HG03103 (cell line): Measurements from ENCODE around the gene SLC35A2.
A peak's percentile ranks its signal among the peaks of the same experiment; 100 is the strongest.

Source experiments
- ATAC-seq: cut with Tn5 transposase; IDR thresholded peaks from one replicate; pipeline ENCODE4 v1.9.1; 2021; ENCODE audit warnings: low read depth; ENCODE audit not compliant: unreplicated experiment

The SLC35A2 gene

DNA sequence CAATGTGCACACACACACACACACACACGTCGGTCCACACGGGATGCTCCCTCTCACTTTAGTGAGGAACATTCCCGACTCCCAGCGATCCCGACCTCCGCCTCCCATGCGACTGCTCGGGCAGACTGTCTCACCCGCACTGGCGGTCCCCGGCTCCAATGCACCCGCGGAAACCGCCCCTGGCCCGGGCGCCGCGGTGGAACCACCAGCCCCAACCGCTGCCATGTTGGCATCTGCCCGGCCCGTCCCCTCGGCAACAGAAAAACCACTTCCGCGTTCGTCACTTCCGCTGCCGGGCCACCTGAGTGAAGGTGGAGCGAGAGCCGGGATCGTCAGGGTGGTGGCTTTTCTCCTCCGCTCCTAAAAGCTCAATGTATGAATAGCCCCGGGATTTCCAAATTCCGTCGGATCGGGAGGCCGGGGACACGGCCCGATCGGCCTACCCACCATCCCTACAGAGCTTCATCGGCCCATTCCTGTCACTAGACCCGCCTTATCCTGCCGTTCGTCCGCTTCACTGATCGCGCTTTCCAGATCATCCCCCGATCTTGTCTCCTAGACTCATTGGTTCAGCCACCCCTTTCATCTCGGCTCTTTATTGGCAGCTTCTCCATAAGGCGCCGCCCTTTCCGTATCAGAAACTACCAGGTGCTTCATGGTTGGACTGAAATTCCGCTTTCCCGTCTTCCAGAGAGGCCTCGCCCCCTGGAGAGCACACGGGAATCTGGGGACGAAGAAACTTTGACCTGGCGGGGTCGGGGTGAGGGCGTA is at the start of gene SLC35A2:
Gene SLC35A2 (minus strand): TSS at position 235 of the 771 bp plus-strand sequence. CDS start 10 bp downstream, at position 225.
- ATAC-seq: peak; percentile 60

DNA sequence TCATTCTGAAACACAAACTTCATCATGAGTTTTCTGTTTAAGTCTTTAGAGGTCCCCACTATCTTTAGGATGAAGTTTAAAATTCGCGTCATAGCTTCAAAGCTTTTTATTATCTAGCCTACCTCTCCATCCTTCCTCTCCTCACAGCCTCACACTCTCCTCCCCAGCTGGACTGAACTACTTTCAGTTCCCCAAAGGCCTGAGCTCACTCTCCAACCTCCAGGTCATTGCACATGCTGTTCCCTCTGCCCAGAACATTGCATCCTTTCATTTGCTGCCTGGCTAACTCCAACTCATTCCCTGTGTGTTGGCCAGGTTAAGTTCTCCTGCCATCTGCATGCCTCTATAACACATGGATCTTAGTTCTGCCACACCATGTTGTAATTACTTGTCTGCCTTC is 48.8 kb upstream of the SLC35A2 start:
- no peak for ATAC-seq

DNA sequence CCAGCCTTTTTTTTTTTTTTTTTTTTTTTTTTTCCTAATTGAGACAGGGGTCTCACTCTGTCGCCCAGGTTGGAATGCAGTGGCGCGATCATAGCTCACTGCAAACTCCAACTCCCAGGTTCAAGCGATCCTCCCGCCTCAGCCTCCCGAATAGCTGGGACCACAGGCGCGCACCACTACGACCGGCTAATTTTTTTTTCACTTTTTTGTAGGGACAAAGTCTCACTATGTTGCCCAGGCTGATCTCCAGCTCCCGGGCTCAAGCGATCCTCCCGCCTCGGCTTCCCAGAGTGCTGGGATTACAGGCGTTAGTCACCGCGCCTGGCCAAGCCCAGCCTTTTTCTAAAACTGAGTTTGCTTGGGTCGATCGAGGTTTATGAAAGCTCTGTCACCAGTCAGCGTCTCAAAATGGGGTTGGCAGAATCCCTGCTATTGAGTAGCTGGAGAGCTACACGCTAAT is 47.2 kb upstream of the SLC35A2 start:
- no peak for ATAC-seq

DNA sequence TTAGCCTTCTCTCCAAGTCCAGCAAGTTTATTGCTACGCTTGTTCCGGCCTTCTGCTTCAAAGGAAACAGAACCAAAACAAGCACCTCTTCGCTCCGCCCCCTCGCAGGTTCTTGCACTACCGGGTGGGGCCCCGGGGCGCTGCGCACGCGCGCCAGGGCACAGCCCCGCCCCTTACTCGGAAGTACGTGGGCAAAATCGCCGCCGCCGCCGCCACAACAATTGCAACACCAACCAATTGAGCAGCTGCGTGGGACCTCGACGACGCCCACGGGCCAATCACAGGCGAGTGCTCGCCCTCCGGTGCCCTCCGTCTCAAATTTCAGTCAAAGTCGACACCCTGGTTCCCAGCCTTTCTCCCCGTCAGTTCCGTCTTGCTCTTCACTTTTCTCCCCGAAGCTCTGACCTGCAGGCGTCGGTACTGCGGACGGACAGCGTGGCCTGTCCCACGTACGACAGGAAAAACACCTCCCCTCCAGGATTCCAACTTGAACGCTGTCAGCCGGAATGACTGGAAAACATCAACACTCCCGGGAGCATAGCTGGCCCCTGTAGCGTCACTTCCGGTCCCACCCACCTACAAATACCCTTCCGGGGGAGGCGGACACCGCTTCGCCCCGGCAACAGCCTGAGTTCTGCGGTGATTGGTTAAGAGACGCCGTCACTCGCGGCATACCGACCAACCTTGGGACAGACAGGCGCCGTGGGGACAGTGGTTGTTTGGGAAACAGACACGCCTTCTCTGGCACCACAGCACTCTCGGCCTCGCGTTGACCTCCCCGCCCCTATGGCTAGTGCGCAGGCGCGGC is 46.6 kb upstream of the SLC35A2 start:
- ATAC-seq: peak; percentile 67

DNA sequence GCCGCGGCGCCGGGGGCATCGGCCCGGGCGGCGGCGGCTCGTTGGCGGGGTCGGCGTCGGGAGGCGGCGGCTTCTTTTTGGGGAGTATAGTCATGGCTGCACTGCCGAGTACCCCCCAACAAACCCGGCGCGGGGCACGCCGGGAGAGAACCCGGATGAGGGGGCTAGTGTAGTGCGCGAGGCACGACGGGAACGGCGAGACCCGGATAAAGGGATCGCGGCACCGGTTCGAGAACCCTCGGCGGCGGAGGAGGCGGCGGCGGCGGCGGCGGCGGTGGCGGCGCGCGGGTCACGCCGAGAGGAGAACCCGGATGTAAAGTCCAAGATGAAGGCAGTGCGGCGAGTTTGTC is 46.0 kb upstream of the SLC35A2 start, which contains the start of gene OTUD5:
Gene OTUD5 (minus strand): TSS at position 131 of the 350 bp plus-strand sequence. CDS start 37 bp downstream, at position 94.
- ATAC-seq: peak; percentile 29

DNA sequence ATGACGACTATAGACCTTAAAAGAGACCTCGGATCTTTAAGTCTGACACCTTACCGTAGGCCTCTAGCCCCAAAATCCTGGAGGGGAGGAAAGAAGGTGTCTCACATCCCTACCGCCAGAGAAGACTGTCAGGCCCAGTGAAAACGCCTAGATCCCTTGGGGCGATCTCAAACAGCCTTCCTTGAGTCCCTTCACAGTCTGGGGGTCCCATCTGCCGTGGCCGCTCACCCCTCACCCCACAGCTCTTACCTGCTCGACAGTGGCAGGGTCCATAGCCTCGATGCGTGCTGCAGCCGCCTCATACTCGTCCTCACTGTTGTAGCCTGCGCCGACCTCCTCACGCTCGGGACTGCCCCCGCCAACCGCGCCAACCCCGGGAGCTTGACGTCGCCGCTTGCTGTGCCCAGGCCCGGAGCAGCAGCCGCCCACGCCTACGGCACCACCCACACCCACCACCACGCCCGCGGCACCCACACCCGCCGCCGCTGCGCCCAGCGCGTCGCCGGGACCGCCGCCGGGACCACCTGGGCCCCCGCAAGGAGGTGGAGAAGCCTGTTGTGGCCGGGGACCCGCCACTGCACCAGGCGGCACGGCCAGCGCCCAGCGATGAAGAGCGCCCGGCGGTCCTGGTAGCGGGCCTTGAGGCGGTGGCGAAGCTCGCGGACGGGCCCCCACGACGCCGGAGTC is 45.4 kb upstream of the SLC35A2 start:
- ATAC-seq: peak; percentile 2

DNA sequence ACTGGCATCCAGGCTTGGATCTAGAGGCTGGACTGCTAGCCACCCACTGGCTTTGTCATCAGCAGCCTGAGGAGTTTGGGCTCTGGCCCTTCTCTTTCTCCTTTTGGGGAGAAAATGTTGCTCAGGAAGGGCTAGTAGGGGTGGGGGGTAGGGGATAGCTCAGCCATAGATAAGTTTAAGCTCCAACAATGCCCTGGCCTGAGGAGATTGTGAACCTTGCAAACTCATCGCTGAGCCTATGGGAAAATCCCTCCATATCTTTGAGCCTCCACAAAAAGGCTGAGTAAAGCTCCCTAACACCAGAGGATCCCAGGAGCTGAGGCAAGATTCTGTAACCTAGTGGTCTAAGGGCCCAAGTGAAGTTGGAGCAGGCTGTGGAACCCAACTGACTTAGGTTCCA is 37.1 kb upstream of the SLC35A2 start:
- ATAC-seq: no peak

- no peak for ATAC-seq
Observed at GRCh38 chrX:48945517-48946348, 34.3 kb upstream of the SLC35A2 start.

DNA sequence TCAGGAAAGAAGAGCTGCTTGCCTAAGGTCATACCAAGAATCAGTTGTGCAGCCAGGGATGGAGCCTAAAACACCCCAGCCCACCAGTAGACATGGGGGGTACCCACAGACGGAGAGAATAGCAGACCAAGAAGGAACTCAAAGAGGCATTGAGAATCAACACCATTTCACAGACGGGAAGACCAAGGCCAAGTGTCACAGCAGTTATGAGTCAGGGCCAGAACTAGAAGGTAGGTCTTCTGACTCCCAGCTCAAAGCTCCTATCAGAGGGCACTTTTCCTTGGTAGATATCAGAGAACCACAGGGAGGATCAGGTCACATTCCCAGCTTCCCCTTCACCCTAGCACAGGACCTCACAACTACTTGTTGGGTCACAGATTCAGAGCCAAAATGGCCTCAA is 31.4 kb upstream of the SLC35A2 start:
- ATAC-seq: no peak

DNA sequence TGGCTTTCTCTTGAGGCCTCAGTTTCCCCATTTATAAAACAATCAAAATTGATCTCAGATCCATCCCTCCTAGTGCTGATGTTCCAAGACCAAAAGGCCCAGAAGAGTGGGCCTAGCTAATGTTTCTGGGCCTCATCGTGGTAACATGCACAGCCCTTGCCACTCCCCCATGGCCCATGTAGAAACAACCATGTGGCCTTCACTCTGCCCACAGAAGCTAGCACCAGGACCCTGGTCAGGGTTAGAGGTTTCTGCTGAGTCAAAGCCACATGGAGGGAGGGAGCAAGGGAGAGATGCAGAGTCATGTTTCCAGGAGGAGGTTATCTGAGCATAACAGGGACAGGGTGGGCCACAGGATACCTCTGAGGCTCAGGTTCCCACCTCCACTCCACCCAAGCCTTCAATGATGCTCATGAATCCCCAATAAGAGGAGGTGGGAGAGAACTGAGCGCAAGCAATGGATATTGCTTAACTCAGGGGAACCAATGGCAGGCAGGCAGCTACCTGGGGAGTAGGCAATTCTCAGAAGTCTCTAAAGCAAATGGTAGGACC is 29.0 kb upstream of the SLC35A2 start:
- no peak for ATAC-seq

GRCh38 chrX:48939524-48940228 is 28.2 kb upstream of the SLC35A2 start:
- ATAC-seq: no peak

- ATAC-seq: peak; percentile 42
Observed at GRCh38 chrX:48938721-48939425, 27.4 kb upstream of the SLC35A2 start.

- ATAC-seq: peak; percentile 57
Observed at GRCh38 chrX:48937054-48937907, 25.8 kb upstream of the SLC35A2 start.

- no peak for ATAC-seq
Observed at GRCh38 chrX:48936429-48937053, 25.1 kb upstream of the SLC35A2 start.

GRCh38 chrX:48935301-48935670 is 23.8 kb upstream of the SLC35A2 start:
- ATAC-seq: no peak

DNA sequence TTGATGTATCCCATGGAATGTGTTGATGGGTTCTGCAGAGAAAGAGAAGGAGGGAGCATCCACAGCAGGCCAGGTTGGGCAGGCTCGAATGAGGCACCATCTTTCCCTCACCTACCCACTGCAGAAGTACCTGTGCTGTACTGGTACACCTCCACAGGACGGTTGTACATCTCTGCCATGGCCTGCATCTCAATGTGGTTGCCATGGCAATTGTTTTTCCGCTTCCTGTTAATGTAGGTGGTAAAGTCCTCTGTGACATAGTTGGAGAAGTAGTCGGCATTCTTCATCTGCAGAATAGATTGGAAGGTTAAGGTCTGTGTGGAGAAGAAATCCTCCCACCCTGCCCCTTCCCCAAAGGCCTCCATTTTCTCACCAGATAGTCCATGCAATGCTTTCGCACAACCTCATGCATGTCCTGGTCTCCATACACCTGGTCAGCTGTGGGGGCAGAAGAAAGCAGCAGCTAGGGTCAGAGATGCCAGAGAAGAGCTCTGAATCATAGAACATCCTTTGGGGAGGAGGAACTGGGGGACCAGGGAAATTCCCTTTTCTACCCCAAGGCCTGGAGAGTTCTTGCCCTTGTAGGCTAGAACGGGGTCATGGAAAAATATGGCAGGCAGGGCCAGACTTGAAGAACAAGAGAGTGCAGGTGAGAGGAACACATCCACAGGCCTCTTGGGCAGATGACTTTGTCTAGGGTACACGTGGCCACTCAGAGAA is 23.3 kb upstream of the SLC35A2 start:
- no peak for ATAC-seq

DNA sequence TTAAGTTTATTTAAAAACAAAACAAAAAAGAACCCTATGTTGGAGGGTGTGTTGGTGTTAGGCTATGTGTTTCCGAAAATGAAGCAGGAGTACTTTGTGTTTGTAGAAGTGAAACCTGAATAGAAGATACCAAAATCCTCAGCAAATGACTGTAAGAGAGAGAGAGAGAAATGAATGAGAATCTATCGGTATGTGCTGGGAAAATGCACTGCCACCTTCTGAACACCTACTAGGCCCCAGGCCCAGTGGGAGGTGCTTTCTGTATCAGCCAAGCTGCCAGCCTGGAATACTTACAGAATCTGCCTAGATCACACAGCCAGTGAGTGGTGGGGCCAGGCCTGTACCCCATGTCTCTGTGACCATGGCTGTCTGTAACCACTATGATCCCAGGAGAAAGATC is 22.3 kb upstream of the SLC35A2 start:
- no peak for ATAC-seq
